ENCODE results near the gene RARRES2. TPM values are rescaled to one million over a fixed set of nuclear protein-coding genes. Genes with fewer than 3 reads are reported as not detected.

Gene RARRES2
- total RNA-seq, 1 donor from 2014 or later: 26.3 TPM

DNA sequence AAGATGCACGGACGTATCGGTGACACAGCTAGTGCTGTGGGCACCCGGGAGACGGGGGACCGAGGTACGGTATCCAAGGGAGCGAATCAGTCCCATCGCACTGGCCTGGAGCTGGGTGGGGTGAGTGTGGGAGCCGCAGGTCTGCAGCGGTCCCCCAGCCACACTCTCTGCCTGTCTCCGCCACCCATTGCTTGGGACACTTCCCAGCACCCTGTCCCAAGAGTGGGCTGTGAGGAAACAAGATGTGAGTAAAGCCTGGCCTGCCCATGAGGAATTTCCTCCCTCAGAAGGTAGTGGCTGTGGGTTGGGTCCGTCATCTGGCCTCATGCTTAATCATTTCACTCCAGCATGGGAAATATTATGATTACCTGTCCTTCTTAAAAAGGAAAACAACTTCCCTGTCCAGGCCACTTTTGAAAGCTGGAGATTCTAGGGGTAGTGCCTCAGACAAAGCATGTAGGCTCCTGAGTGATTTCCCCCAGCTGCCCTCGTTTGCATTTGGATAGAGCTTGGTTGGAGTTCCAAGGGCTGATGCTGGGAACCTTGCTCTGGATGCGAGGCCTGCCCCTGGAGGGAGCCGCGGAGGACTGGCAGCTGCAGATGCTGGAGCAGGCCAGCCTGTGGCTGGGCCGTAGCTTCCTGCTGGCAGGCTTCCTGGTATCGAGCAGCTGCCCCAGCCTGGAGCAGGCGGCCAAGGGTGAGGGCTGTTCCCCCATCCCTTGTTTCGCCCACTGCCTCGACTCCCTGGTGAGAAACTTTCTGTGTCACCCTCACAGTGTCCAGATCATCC, 11.9 kb downstream of the RARRES2 start:
- H3K36me3 Mint-ChIP-seq (ENCODE audit: low read depth): peaks cover 3% of the 10 kb centered on the region
- no peak overlapping the region for H3K4me3 Mint-ChIP-seq
- no peak overlapping the region for H3K27ac Mint-ChIP-seq (ENCODE audit: unreplicated experiment)
- H3K27me3 Mint-ChIP-seq (ENCODE audit: low read depth): no peaks in the 10 kb centered on the region
- DNase-seq (ENCODE audit: low read depth, low spot score): no peak
- peaks cover 8% of the 10 kb centered on the region for H3K4me1 Mint-ChIP-seq
- no peak for TF ChIP-seq CTCF (conservative IDR thresholded peaks at IDR 0.05)
- H3K9me3 Mint-ChIP-seq: no peaks in the 10 kb centered on the region

DNA sequence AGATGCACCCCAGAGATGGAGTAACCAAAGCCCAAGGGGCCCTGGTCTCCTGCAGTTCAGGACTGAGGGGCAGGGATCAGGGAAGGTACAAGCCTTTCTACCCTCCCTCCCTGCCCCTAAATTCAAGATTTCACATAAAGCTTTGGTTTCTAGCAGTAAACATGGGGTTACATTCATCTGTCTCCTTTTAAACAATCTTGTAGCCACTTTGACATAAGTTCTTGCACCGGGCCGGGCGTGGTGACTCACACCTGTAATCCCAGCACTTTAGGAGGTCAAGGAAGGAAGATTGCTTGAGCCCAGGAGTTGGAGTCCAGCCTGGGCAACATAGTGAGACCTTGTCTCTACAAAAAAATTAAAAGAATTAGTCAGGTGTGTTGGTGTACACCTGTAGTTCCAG, 14.1 kb downstream of the RARRES2 start:
- Mint-ChIP-seq H3K36me3 (ENCODE audit: low read depth) (peaks cover 5% of the 10 kb centered on the region), H3K27me3 (ENCODE audit: low read depth) (no peaks in the 10 kb centered on the region), H3K4me3 (no peak overlapping the region), H3K9me3 (no peaks in the 10 kb centered on the region), H3K4me1 (peaks cover 24% of the 10 kb centered on the region), H3K27ac (ENCODE audit: unreplicated experiment) (no peak overlapping the region)
- no peak for TF ChIP-seq CTCF (conservative IDR thresholded peaks at IDR 0.05)
- no peak for DNase-seq (ENCODE audit: low read depth, low spot score)

- Mint-ChIP-seq H3K4me1 (peaks cover 28% of the 10 kb centered on the region), H3K36me3 (ENCODE audit: low read depth) (peaks cover 5% of the 10 kb centered on the region), H3K27me3 (ENCODE audit: low read depth) (no peaks in the 10 kb centered on the region), H3K27ac (ENCODE audit: unreplicated experiment) (no peak overlapping the region), H3K4me3 (no peak overlapping the region), H3K9me3 (no peaks in the 10 kb centered on the region)
- DNase-seq (ENCODE audit: low read depth, low spot score): no peak
- TF ChIP-seq CTCF (conservative IDR thresholded peaks at IDR 0.05): no peak
These were observed 14.7 kb downstream of the RARRES2 start for GRCh38 chr7:150326657-150327268.

DNA sequence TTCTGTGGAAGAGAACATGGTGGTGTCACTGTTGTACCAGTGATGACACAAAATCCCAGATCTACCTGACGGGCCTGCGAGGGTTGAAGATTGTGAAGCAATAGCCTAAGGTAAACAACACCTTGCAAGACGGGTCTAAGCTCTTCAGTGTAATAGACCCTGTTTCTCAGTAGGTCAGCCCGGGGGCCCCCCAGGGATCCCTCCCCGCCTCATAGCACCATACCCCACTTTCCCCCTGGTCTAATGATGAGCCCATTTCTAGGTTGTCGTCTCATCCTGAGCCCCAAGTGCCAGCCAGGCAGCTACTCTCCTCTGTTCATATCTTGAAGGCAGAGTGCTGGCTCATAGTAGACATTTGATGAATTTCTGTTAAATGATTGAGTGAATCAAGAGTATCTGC, 15.5 kb downstream of the RARRES2 start:
- no peak overlapping the region for H3K27ac Mint-ChIP-seq (ENCODE audit: unreplicated experiment)
- peaks cover 5% of the 10 kb centered on the region for H3K36me3 Mint-ChIP-seq (ENCODE audit: low read depth)
- TF ChIP-seq CTCF (conservative IDR thresholded peaks at IDR 0.05): no peak
- H3K4me3 Mint-ChIP-seq: no peak overlapping the region
- H3K9me3 Mint-ChIP-seq: no peaks in the 10 kb centered on the region
- peaks cover 28% of the 10 kb centered on the region for H3K4me1 Mint-ChIP-seq
- H3K27me3 Mint-ChIP-seq (ENCODE audit: low read depth): no peaks in the 10 kb centered on the region
- DNase-seq (ENCODE audit: low read depth, low spot score): no peak

DNA sequence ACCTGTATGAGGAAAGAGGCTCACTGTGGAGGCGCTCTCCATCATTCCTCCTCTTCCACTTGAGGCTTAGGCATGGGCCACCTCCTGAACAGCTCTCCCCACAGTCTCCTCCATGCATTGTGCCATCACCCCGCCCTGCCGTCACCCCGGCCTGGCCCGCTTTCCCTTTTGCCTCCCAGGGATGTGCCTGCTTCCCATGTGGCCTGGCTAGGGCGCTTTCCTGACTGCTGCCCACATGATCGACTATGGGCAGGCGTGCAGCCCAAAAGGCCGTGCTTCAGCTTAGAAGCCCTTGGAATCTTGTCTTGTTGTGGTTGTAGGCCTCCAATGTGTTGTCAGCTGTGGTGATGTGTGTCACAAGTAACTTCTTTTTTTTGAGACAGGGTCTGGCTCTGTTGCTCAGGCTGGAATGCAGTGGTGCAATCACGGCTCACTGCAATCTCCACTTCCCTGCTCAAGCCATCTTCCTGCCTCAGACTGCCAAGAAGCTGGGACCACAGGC, 16.3 kb downstream of the RARRES2 start:
- no peak overlapping the region for H3K27ac Mint-ChIP-seq (ENCODE audit: unreplicated experiment)
- H3K9me3 Mint-ChIP-seq: no peaks in the 10 kb centered on the region
- no peak for TF ChIP-seq CTCF (conservative IDR thresholded peaks at IDR 0.05)
- H3K27me3 Mint-ChIP-seq (ENCODE audit: low read depth): no peaks in the 10 kb centered on the region
- H3K36me3 Mint-ChIP-seq (ENCODE audit: low read depth): peaks cover 5% of the 10 kb centered on the region
- no peak for DNase-seq (ENCODE audit: low read depth, low spot score)
- peak overlapping the region; percentile 94 for H3K4me3 Mint-ChIP-seq
- peaks cover 28% of the 10 kb centered on the region for H3K4me1 Mint-ChIP-seq
